Upper lobe of left lung (tissue), 6 donors: ENCODE data around the gene SULT6B1. TPM values are rescaled to one million over a fixed set of nuclear protein-coding genes. Genes with fewer than 3 reads are reported as not detected.

Experiments
- ATAC-seq, 2 donors: fragments of 200-7000 bp; cut with Tn5 transposase; one replicate each; pipeline ENCODE4 v1.9.1; 2022; ENCODE audit warnings: mild to moderate bottlenecking in 2 of 2, moderate library complexity in 2 of 2; ENCODE audit not compliant: low FRiP score in 2 of 2
- DNase-seq, 2 donors: peaks; one replicate each; pipeline ENCODE4 v3.0.0-alpha.2; 2019 to 2020
- H3K27ac ChIP-seq, 4 donors: fragments of 200-600 bp; sonication (generic); one replicate each; pipeline ENCODE4 v1.5.1; 2016 to 2019
- H3K27me3 ChIP-seq, 4 donors: fragments of 200-600 bp; sonication (generic); one replicate each; pipeline ENCODE4 v1.5.1; 2017 to 2019
- H3K36me3 ChIP-seq, 4 donors: fragments of 200-600 bp; sonication (generic); one replicate each; pipeline ENCODE4 v1.5.1; 2016 to 2019
- H3K4me1 ChIP-seq, 4 donors: fragments of 200-600 bp; sonication (generic); one replicate each; pipeline ENCODE4 v1.5.1; 2018 to 2019
- H3K4me3 ChIP-seq, 4 donors: fragments of 200-600 bp; sonication (generic); one replicate each; pipeline ENCODE4 v1.5.1; 2017 to 2019; ENCODE audit warnings: mild to moderate bottlenecking in 2 of 4, moderate library complexity in 1 of 4
- H3K9me3 ChIP-seq, 4 donors: fragments of 200-600 bp; sonication (generic); one replicate each; pipeline ENCODE4 v1.5.1; 2018 to 2019
- EP300 ChIP-seq, 4 donors: sonication (generic); formaldehyde crosslinking; IDR thresholded peaks; one replicate each; pipeline ENCODE4 v1.5.1; 2017; ENCODE audit warnings: antibody characterized with exemption in 4 of 4, control low read depth in 2 of 4
- POLR2A ChIP-seq, 4 donors: fragments of 450-650 bp; IDR thresholded peaks; one replicate each; pipeline ENCODE4 v1.5.1; 2016 to 2017; ENCODE audit warnings: antibody characterized with exemption in 4 of 4, mild to moderate bottlenecking in 2 of 4
- POLR2AphosphoS5 ChIP-seq, 2 donors: sonication (generic); formaldehyde crosslinking; IDR thresholded peaks; one replicate each; pipeline ENCODE4 v1.5.1; 2017; ENCODE audit warnings: antibody characterized with exemption in 2 of 2
- WGBS, 2 donors: methylation state at CpG; one replicate each; pipeline ENCODE4 v1.1.5; 2017 to 2018; 5-methylcytosine and 5-hydroxymethylcytosine counted together
- total RNA-seq, 6 donors: library from RNA; depleted of rRNA in 4 of 6; stranded (reverse); fragments of >200 nt in 4 of 6; gene quantifications; one replicate each; pipeline versions ENCODE4 v1.1.0 to v1.2.1, GENCODE V29; 2016 to 2021
- TF ChIP-seq, protein P1 (sequence below), 6 experiments: fragments of 450-650 bp in 4 of 6; fragments of 200-600 bp in 2 of 6; sonication (generic) in 2 of 6; IDR thresholded peaks; one replicate each; pipeline ENCODE4 v1.5.1; 2016 to 2019; ENCODE audit warnings: antibody characterized with exemption in 6 of 6
- donor health status: DM: no; HTN: no; CAD: no; lungs with moderate emphysema.
- donor health status: DM: no; HTN: yes; CAD: no; lungs with severe emphysema.

SULT6B1 gene
- total RNA-seq, 6 donors from 2014 or later, result not detected

DNA sequence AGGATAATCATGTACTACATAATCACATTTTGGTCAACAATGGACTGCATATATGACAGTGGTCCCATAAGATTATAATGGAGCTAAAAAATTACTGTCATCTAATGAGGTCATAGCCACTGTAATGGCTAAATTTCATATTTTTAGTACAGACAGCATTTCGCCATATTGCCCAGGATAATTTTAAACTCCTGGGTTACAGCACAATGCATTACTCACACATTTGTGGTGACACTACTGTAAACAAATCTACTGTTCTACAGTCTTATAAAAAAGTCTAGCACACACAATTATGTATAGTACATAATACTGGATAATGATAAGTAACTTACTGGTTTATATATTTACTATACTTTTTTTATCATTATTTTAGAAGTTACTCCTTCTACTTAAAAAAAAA is 44.5 kb downstream of the SULT6B1 start:
- DNase-seq (no peak), ATAC-seq (no peak)
- Histone ChIP-seq H3K9me3 (no peaks in the 10 kb centered on the region), H3K4me3 (no peak overlapping the region), H3K27ac (no peak overlapping the region), H3K27me3 (no peaks in the 10 kb centered on the region), H3K4me1 (peaks cover 0 to 3% (median 0%) of the 10 kb centered on the region in 4 donors), H3K36me3 (peaks cover 5 to 91% (median 54%) of the 10 kb centered on the region in 4 donors)
- TF ChIP-seq POLR2AphosphoS5 (IDR thresholded peaks at IDR 0.05) (no peak), EP300 (IDR thresholded peaks at IDR 0.05) (no peak), POLR2A (IDR thresholded peaks at IDR 0.05) (no peak)
- TF ChIP-seq, protein P1, sequence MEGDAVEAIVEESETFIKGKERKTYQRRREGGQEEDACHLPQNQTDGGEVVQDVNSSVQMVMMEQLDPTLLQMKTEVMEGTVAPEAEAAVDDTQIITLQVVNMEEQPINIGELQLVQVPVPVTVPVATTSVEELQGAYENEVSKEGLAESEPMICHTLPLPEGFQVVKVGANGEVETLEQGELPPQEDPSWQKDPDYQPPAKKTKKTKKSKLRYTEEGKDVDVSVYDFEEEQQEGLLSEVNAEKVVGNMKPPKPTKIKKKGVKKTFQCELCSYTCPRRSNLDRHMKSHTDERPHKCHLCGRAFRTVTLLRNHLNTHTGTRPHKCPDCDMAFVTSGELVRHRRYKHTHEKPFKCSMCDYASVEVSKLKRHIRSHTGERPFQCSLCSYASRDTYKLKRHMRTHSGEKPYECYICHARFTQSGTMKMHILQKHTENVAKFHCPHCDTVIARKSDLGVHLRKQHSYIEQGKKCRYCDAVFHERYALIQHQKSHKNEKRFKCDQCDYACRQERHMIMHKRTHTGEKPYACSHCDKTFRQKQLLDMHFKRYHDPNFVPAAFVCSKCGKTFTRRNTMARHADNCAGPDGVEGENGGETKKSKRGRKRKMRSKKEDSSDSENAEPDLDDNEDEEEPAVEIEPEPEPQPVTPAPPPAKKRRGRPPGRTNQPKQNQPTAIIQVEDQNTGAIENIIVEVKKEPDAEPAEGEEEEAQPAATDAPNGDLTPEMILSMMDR (IDR thresholded peaks at IDR 0.05), result no peak
- WGBS, 2 donors, result 86 to 90% methylated on average over 1 of the region's 1 CpG

DNA sequence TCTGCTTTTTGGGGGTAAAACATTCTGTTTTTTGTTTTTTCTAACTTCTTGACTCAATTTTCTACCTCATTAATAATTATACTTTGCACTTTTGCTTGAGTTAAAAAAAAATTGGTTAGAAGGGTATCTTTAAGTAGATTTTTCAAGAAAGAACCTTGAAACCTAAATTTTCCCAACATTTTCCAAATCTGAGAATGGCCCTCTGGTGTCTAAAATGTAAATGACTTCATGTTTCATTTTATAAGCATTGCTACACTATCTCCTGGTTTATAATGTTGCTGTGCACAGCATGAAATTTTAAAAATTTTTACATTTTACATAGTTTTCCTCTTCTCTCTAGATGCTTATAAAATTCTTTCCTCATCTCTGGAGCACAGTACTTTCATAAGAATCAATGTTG is 45.9 kb downstream of the SULT6B1 start:
- TF ChIP-seq EP300 (IDR thresholded peaks at IDR 0.05) (no peak), POLR2A (IDR thresholded peaks at IDR 0.05) (no peak), POLR2AphosphoS5 (IDR thresholded peaks at IDR 0.05) (no peak)
- TF ChIP-seq, protein P1 (IDR thresholded peaks at IDR 0.05), result no peak
- Histone ChIP-seq H3K4me1 (no peaks in the 10 kb centered on the region), H3K36me3 (peaks cover 12 to 92% (median 60%) of the 10 kb centered on the region in 4 donors), H3K4me3 (no peak overlapping the region), H3K27me3 (no peaks in the 10 kb centered on the region), H3K9me3 (no peaks in the 10 kb centered on the region), H3K27ac (no peak overlapping the region)
- DNase-seq (no peak), ATAC-seq (no peak)

DNA sequence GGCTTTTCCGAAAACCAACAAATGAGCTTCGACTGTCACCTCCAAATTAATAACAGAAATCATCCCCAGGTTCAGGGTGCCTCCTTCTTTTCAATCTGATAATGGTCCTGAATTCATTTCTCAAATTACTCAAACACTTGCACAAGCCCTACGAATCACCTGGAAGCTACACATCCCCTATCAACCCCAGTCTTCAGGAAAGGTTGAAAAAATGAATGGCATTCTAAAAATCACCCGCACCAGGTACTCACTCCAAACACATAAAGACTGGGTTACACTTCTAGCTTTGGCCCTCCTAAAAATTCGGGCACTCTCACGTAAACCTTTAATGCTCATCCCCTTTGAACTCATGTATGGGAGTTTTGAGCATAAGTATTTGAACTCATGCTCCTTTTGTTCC is 55.6 kb downstream of the SULT6B1 start:
- ATAC-seq, result no peak
- H3K27me3 ChIP-seq, result no peaks in the 10 kb centered on the region
- peaks cover 25 to 80% (median 59%) of the 10 kb centered on the region in 4 donors for H3K36me3 ChIP-seq
- H3K9me3 ChIP-seq, result no peaks in the 10 kb centered on the region
- no peaks in the 10 kb centered on the region for H3K4me1 ChIP-seq
- 94 to 96% methylated on average over 6 of the region's 6 CpGs for WGBS, 2 donors
- no peak overlapping the region for H3K27ac ChIP-seq
- TF ChIP-seq, protein P1 (IDR thresholded peaks at IDR 0.05), result no peak
- no peak for TF ChIP-seq EP300 (IDR thresholded peaks at IDR 0.05)
- no peak for TF ChIP-seq POLR2AphosphoS5 (IDR thresholded peaks at IDR 0.05)
- no peak for TF ChIP-seq POLR2A (IDR thresholded peaks at IDR 0.05)
- no peak overlapping the region for H3K4me3 ChIP-seq
- no peak for DNase-seq

DNA sequence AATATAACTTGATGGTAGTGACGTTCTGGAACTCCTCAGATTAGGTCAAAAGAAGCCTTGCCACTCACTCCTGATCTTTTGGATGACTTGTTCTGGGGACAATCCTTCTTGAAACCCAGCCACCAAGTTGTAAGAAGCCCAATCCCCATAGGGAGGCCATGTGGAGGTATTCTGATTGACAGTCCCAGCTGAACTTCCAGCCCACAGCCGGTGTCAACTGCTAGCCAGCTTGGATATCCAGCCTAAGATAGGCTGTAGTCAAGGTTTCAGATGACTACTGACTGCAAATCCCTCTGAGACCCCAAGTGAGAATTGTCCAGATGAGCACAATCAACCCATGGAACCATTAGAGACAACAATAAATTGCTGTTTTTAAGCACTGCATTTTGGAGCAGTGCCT is 63.1 kb downstream of the SULT6B1 start:
- H3K9me3 ChIP-seq, result no peaks in the 10 kb centered on the region
- ATAC-seq, result no peak
- no peaks in the 10 kb centered on the region for H3K4me1 ChIP-seq
- H3K27me3 ChIP-seq, result no peaks in the 10 kb centered on the region
- no peak overlapping the region for H3K4me3 ChIP-seq
- WGBS, 2 donors, result 98 to 100% methylated on average over 2 of the region's 2 CpGs
- no peak overlapping the region for H3K27ac ChIP-seq
- no peak for TF ChIP-seq POLR2AphosphoS5 (IDR thresholded peaks at IDR 0.05)
- H3K36me3 ChIP-seq, result peaks cover 21 to 69% (median 36%) of the 10 kb centered on the region in 4 donors
- no peak for DNase-seq

DNA sequence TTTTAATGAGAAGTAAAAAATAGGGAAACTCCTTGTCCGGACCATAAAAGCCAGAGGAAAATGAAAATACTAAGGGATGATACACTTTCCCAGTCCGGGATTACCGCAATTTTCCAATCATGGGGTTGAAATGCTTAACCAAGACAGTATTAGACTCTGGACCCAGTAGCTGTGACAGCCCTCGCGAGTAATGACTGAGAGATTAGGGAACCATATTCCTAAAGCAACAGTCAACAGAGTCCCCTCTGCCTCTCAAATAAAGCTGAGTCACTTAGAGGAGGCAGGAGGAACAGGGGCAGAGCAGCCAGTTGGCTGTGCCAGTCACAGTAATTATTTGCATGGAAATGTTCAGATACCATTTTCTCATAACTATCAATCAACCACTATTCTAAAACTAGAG is 69.3 kb downstream of the SULT6B1 start:
- TF ChIP-seq POLR2A (IDR thresholded peaks at IDR 0.05), result no peak
- TF ChIP-seq POLR2AphosphoS5 (IDR thresholded peaks at IDR 0.05), result no peak
- TF ChIP-seq, protein P1 (IDR thresholded peaks at IDR 0.05), result no peak
- TF ChIP-seq EP300 (IDR thresholded peaks at IDR 0.05), result no peak
- WGBS, 2 donors, result 90 to 94% methylated on average over 5 of the region's 5 CpGs
- peaks cover 12 to 91% (median 44%) of the 10 kb centered on the region in 4 donors for H3K36me3 ChIP-seq
- no peaks in the 10 kb centered on the region for H3K27me3 ChIP-seq
- no peak for ATAC-seq
- no peaks in the 10 kb centered on the region for H3K9me3 ChIP-seq
- no peak for DNase-seq
- no peaks in the 10 kb centered on the region for H3K4me1 ChIP-seq
- H3K4me3 ChIP-seq, result no peak overlapping the region
- H3K27ac ChIP-seq, result no peak overlapping the region

Other genes starting within 250 kb of the SULT6B1 start
- 10 to 100 TPM; 14.0 to 36.4 (median 21.7) TPM for gene STRN, start 222.1 kb downstream of the SULT6B1 start, total RNA-seq
- 10 to 100 TPM; 24.3 to 52.4 (median 33.8) TPM for gene HEATR5B, start 104.3 kb downstream of the SULT6B1 start, total RNA-seq
- 10 to 100 TPM in 2 of 6 donors, 1 to 10 TPM in 4; 3.9 to 11.6 (median 8.3) TPM for gene GPATCH11, start 104.2 kb downstream of the SULT6B1 start, total RNA-seq
- 10 to 100 TPM; 20.8 to 42.3 (median 29.5) TPM for gene EIF2AK2, start 31.7 kb downstream of the SULT6B1 start, total RNA-seq
- 10 to 100 TPM in 5 of 6 donors, 1 to 10 TPM in 1; 6.9 to 32.3 (median 26.9) TPM for gene CEBPZOS, start 7.8 kb upstream of the SULT6B1 start, total RNA-seq
- 10 to 100 TPM; 13.5 to 58.7 (median 42.5) TPM for gene CEBPZ, start 42.9 kb upstream of the SULT6B1 start, total RNA-seq
- gene NDUFAF7, start 43.0 kb upstream of the SULT6B1 start, total RNA-seq, result 10 to 100 TPM in 5 of 6 donors, 1 to 10 TPM in 1; 7.4 to 30.4 (median 15.7) TPM
- gene PRKD3, start 136.2 kb upstream of the SULT6B1 start, total RNA-seq, result 10 to 100 TPM; 25.5 to 57.6 (median 39.5) TPM
- gene QPCT, start 156.0 kb upstream of the SULT6B1 start, total RNA-seq, result 10 to 100 TPM in 1 of 6 donors, 1 to 10 TPM in 4, not detected in 1; 2.0 to 12.5 (median 6.0) TPM